Left renal cortex interstitium (tissue), 4 donors: ENCODE data around the gene SH3PXD2A. TPM values are rescaled to one million over a fixed set of nuclear protein-coding genes. Genes with fewer than 3 reads are reported as not detected.
"Not testable (repeated sequence)": the region's sequence is repeated elsewhere in the genome, so short reads cannot be mapped to it uniquely, and the experiment has no call there.

Experiments used
- DNase-seq, 4 donors: peaks; one replicate each; pipeline ENCODE4 v3.0.0-alpha.2; 2013; ENCODE audit warnings: low read depth in 4 of 4, low spot score in 2 of 4, missing footprints in 1 of 4
- polyA plus RNA-seq, 4 donors: library from polyadenylated mRNA; unstranded; fragments of 120-200 nt; gene quantifications; one replicate each; pipeline ENCODE4 v1.2.1, GENCODE V29; 2013; ENCODE audit not compliant: insufficient read length in 4 of 4

SH3PXD2A gene
- polyA plus RNA-seq, 4 donors = 27.6 to 35.5 (median 29.4) TPM

GRCh38 chr10:103776878-103777591, 78.3 kb downstream of the SH3PXD2A start:
- no peak for DNase-seq

GRCh38 chr10:103775776-103776175, 79.6 kb downstream of the SH3PXD2A start:
- DNase-seq = no peak

GRCh38 chr10:103772846-103773245, 82.5 kb downstream of the SH3PXD2A start:
- DNase-seq = not testable (repeated sequence)

DNA sequence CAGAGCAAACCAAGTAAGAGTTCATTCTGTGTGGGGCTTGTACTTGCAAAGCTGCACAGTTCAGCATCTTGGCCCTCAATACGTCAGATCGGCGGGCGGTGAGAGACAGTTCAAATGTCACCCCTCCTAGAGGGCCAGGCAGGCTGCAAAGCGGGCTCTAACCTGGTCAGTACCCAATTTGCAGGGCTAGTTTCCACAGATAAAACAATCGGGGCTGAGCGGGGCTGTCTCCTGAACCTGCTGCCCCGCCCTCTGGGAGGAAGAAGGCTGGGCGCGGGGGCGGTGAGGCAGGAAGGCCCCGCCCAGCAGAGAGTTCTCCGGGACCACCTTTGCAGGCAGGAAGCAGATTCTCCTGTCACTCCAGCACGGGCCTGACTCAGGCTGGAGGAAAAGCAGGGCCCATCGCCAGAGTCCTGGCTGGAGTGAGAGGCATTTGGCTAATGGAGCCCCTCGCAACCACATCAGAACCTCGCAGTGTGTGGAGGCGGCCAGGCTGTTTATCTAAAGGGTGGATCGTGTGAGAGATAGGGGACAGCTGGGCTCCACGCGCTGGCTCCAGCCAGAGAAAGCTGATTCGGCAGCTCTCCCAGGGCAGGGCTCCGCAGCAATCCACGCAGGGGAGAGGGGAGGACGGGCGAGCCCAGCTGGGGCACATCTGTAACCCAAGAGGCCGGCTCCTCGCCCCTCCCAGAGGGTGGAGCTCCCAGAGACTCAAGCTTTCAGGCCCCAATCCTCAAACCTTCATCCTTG, 83.1 kb downstream of the SH3PXD2A start:
- peak; percentile 63 to 80 (median 76) for DNase-seq

GRCh38 chr10:103770139-103770538, 85.2 kb downstream of the SH3PXD2A start:
- DNase-seq = no peak

GRCh38 chr10:103769176-103769575, 86.2 kb downstream of the SH3PXD2A start:
- DNase-seq = no peak

DNA sequence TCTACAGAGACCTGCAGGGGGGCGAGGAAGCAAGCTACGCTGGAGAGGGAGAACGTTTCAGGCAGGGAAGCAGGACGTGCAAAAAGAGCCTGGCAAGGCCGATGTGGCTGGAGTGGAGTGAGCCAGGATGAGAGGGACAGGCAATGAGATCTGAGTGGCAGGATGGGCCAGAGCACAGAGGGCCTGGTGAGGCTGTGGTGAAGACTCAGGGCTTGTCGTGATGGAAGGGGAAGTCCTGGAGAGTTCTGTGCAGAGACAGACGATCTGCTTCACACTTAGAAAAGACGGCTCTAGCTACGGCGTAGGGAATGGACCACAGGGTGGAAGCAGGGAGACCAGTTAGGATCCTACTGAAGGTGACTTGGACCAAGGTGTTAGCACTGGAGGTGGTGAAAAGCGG, 87.0 kb downstream of the SH3PXD2A start:
- DNase-seq = no peak

DNA sequence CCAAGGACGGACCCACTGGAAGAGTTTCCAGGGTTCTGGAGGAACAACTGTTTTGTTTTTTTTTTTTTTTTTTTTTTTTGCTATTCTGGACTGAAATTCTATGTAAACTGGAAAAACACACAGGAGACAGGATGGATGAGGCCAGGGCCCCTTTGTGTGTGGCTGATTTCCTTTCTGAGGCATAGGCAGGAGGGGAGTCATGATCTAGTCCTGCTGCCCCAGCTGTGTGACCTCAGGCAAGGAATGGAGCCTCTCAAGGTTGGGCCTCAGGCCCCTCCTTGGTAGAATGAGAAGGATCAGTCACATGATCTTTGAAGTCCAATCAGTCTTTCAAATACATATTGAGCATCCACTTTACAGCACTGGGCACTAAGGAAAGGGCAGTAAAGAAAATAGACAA, 87.6 kb downstream of the SH3PXD2A start:
- DNase-seq = no peak

DNA sequence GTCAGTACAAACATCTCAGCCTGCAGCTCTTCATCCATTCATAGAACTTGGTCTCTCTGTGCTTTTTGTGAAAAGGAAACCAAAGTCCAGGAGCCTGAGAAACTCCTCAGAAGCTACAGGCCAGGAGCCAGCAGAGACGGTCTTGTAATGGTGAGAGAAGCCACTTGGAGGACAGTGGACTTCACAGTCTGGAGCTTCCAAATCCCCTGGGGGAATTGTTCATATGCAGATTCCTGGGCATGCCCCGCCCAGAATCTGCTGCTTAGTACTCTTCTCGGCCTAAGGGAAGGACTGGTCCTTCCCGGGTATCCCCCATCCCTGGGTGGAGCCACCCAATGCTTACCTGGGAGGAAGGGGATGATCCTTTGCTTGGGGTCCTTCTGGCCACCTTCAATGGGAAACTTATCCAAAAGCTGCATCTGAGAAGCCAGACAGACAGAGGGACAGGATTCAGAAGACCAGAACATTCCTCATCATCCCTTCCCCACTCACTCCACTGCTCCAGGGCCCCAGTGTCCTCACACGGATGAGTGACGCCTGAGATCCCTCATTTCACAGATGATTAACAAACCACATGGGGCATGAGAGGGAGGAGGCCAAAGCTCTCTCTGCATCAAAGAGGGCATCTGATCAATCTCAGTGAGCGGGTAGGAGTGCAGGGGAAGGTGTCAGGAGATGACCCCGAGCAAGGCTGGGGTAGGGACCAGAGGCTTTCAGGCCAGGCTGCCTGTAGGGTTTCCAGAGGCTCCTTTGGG, 88.4 kb downstream of the SH3PXD2A start:
- no peak for DNase-seq

- no peak for DNase-seq
Measured at GRCh38 chr10:103765981-103766380, 89.4 kb downstream of the SH3PXD2A start.

GRCh38 chr10:103765168-103765567, 90.2 kb downstream of the SH3PXD2A start:
- no peak for DNase-seq

- DNase-seq = no peak
Measured at GRCh38 chr10:103764296-103765088, 90.9 kb downstream of the SH3PXD2A start.

GRCh38 chr10:103763374-103764202, 91.8 kb downstream of the SH3PXD2A start:
- no peak for DNase-seq

- no peak for DNase-seq
Measured at GRCh38 chr10:103762916-103763315, 92.5 kb downstream of the SH3PXD2A start.

DNA sequence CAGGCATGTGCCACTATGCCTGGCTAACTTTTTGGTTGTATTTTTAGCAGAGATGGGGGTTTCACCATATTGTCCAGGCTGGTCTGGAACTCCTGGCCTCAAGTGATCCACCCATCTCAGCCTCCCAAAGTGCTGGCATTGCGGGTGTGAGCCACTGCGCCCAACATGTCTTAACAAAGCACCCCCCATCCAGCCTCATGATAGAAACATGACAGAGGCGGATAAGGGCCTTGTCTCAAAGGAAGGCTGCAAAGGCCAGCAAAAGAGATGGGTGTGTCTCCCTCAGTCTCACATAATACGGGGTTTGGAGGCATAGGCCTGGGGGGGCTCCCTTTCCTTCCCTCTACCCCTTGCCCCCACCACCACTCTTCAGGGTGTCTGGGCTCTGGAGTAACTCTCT, 93.2 kb downstream of the SH3PXD2A start:
- DNase-seq = no peak

GRCh38 chr10:103761075-103761920, 94.1 kb downstream of the SH3PXD2A start:
- no peak for DNase-seq

- DNase-seq = not testable (repeated sequence)
Measured at GRCh38 chr10:103760233-103760632, 95.1 kb downstream of the SH3PXD2A start.

DNA sequence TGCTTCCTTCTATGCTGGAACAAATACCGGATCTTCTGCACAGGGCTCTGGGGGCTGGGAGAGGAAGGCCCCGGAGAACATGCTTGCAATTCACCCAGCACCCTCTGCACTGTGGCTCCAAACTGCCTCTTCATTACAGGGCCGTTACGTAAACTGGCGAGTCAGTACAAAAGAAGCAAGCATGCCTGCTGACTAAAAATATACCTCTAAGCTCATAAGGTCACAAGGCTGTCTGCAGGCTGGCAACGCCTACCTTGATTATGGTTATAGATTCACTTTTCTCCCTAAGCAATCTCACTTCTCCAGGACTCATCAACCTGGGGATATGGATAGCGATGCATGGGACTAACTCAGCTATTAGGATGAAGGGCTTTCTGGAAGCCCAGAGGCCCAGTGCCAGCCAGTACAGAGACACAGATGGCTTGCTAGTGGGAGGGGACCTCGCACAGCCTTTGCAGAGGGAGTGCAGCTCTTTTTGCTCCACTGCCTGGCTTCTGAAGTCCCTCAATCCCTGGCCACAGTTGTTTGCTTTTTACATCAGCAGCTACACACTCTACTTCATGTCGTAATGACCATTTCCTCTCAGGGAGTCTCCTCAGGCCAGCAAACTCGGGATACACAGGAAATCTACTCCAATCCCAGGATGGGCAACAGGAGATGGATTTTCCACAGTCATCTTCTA, 96.1 kb downstream of the SH3PXD2A start:
- DNase-seq = peak in 1 of 4 donors; percentile 37
